GM19324 (cell line): ENCODE measurements around the gene LRRN2.

ENCODE experiments used
- ATAC-seq: cut with Tn5 transposase; IDR thresholded peaks from one replicate; pipeline ENCODE4 v1.9.1; 2021; ENCODE audit warnings: mild to moderate bottlenecking, moderate library complexity; ENCODE audit not compliant: unreplicated experiment, low FRiP score

Gene LRRN2

DNA sequence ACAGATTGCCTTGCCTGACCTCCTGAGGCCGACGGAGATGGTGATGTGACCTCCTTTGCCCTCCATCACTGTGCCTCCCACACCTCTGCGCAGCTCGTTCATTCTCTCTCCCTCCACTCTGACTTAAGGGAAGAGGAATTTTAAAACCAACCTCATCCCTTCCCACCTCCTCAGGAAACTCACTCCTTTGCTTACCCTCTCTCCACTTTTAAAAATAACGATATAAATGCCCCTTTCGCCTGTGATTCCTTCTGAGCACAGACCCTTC lies 21.2 kb downstream of the LRRN2 start:
- no peak for ATAC-seq

DNA sequence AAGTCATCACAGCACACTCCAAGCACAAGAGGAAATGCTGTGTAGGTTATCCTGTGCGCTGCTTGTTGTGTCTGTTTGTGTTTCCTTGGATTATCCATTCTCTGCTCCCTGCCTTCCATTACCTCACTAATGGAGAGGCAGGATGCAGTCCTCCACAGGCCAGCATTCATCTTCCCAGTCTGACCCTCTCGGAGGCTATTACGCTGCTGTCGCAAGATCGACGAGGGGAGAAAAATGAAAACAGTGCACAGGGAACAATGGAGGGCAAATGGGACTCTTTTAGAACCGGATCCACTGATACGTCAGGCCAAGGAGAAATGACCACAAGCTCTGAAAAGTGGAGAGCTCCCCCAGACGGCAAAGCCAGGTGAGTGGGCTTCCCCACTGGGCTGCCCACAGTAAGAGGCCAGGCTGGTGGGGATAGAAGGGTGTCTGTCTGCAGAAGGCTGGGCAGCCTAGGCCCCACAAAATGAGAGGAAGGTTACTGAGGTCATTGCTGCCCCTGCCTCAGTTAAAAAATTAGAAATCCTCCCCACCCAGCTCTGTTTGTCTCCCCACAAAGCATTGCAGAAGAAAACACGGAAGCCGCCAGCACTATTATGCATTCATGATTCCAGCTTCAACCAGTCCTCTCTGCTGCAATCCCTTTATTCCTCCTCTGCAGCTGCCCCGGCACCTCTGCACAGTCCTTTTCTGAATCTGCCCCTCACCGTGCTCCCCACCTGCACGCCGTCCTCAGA lies 21.7 kb downstream of the LRRN2 start:
- ATAC-seq, result no peak

DNA sequence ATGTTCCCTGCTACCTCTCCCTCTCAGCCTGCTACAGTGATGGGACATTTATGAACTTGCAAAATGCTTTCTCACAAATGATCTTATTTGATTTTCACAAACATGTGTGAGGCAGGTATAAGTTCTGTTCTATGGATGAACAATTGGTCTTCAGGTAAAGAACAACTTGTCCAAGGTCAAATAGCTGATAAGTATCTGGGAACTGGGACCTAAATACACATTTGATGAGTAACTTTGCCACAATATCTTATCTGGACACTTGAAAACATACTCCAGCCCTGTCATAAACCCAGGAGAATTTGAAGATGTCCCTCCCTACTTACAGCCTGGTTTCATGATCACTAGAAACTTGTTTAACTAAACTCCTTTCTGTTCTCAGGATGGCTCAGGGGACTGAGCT lies 23.0 kb downstream of the LRRN2 start:
- no peak for ATAC-seq

DNA sequence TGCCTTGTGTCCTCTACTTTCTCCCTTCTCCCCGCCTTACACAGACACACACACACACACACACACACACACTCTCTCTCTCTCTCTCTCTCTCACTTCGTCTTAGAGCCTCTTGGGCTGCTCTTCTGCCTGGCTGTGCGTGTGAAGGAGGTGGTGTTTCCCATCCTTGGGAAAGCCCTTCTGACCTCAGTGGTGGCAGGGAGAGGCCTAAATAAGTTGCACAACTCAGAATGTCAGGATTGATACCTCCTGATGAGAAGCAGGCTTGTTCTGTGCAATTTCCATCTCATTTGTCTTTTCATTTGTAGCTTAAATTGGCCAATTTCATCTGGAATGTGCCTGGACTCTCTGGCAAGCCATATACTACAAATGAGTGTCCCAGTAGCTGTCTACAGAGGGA lies 25.0 kb downstream of the LRRN2 start:
- ATAC-seq, result no peak

DNA sequence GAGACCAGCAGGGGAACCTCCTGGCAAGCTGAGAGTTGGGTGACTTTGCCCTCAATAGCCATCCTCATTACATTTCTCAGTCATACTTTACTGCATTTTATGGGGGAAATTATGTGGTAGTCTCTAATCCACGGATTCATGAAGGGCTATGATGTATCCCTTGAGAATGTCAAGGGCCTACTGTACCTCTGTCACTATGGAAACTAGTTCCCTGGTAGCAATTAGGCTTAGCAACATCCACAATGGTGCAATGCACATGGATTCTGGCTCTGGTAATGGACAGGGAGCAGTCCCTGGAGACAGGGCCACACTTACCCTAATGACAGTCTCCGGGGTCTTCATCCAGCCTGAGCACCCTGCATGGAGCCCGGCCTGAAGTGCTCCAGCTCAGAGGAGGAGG lies 26.5 kb downstream of the LRRN2 start:
- no peak for ATAC-seq

DNA sequence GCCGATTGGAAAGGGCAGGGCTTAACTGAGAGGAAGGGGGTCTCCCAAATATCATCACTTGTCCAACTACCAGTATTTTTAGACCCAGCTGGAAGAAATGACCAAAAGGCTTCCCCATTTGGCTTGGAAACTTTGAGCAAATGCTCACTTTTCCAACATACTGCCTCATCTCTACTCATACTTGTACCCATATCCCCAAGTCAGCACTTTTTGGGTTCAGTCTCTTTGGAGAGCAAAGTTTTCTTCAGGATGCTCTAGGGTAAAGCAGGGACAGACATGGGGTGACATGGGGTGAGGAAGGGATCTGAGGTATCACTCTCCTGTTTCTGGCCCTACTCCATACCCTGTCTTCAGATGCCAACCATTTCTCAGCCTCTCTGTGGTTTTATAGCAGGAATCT lies 27.2 kb downstream of the LRRN2 start:
- no peak for ATAC-seq

DNA sequence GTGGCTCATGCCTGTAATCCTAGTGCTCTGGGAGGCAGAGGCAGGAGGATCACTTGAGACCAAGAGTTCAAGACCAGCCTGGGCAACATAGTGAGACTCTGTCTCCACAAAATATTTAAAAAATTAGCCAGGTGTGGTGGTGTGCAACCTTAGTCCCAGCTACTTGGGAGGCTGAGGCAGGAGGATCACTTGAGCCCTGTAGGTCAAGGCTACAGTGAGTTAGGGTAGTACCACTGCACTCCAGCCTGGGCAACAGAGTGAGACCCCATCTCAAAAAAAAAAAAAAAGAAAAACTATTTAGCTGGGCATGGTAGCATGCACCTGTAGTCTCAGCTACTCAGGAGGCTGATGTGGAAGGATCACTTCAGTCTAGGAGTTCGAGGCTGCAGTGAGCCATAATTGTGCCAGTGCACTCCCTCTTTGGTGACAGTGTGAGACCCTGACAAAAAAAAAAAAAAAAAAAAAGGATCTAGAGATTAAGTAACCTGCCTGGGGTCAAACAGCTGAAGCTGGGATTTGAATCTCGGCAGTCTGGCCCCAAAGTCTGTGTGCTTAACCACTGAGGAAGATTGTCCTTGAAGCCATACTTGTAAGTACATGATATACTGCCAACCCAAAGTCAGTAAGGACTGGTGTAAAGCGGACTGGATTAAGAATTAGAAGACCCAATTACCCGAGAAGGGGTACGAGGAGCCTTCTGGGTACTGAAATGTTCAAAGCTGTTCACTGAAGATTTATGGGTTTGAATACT lies 31.8 kb downstream of the LRRN2 start:
- no peak for ATAC-seq

DNA sequence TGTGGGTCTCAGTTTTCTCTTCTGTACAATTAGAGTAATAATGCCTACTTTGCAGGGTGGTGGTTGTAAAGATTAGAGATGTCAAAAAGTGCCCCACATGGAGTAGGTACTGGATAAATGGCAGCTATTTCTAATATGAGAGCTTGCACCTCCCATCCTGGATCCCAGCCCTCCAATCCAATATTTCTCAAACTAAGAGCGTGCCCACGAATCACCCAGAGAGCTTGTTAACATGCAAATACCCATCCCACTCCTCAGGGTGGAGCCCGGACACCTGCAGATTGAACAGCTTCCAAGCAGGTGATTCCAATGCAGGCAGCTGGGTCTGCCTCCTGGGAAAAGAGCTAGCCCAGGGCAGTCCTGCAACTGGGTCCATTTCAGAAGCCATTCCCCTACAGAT lies 33.0 kb downstream of the LRRN2 start:
- ATAC-seq, result no peak

DNA sequence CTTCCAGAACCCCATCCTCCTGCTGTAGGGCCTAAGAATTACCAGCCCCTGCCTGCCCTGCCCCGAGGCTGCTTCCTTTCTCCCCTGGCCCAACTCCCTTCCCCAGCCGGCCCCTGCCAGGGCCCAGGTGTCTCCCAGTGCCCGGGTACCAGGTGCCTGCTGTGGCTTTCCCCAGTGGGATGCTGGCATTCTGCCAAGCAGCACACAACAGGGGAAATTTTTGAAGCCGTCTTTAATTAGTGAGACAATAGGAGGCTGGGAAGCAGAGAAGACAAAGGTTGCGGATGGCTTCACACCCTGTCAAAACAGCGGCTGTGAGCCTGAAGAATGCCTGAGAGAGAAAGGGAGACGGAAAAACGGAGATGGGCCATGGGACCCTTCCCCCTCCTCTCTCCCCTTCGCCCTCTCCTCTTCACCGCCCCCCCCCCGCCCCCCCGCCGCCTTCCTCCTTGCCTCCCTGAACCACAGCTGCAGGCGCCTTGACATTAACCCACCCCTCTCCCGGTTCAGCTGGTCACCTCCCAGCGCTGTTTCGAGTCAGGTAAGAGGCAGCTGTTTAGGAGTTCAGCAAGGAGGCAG lies 33.6 kb downstream of the LRRN2 start:
- no peak for ATAC-seq

DNA sequence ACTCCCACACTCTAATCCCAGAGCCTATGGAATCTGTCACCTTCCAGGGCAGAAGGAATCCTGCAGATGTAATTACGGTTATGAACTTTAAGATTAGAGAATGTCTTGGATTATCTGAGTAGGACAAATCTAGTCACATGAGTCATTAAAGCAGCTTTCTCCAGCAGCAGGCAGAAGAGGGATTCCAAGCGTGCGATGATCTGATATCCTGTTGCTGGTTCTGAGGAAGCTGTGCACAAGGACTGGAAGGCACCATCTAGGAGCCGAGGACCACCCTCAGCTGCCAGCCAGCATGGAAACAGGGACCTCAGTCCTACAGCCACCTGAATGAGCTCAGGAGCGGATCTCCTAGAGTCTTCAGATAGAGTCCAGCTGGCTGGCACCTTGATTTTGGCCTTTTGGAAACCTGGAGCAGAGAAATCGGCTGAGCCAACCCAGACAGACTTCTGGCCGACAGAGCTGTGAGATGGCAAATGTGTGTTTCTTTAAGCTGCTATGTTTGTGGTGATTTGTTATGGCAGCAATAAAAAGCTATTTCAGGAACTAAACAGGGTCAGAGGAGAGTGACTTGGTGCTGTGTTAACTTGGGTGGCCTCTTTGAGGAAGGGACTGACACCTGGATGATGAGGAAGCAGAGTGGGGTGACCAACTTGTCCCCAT lies 34.5 kb downstream of the LRRN2 start:
- ATAC-seq, result no peak

DNA sequence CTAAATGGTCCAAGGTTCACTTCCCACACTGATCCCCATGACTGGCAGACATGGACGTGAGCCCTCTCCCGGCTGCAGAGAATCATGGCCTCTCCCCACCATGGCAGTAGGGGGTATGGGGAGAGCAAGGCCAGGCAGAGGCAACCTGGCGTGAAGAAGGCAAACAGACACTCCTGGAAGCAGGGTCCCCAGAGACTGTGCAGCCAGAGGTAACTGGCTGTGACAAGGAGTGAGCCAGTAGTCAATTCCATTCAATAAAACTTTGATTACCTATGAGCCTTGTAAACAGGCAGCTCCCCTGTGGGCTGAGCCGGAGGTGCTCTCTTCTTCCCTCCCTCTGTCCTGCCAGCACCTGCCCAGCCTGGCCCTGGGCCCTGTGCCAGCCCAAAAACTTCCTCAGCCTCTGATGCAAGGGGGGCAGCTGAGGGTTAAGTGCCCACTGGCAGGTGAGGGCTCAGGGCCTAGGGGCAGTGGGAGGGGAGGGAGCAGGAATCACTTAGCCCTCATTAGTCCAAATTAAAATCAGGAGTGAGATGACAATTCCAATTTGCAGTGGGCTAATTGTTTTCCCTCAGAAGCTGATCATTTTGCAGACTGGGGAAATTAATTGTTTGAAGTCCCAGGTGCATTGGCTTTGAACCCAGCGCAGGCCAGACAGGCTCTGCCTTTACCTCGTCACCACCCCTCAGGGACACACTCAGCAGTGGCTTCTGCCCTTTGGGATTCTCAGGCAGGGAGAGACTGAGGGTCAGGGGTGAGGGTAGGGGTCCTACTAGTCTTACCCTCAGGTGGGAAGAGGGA lies 35.6 kb downstream of the LRRN2 start:
- ATAC-seq, result no peak

DNA sequence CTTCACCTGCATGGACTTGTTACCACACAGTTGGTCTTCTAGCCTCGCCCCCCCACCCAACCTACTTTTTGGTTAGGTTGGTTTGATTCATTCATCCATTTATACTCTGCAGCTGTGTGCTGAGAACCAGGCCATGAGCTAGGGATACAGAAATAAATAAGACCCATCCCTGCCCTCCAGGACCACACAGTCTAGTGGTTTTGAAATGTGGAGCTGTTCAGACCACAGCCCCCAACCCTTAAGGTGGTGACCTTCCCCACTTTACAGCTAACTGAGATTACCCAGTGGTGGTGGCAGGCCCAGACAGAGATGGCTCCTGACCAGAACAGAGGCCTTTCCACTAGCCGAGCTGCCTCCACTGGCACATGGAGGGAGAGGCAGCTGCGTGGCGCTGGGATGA lies 37.0 kb downstream of the LRRN2 start:
- no peak for ATAC-seq

DNA sequence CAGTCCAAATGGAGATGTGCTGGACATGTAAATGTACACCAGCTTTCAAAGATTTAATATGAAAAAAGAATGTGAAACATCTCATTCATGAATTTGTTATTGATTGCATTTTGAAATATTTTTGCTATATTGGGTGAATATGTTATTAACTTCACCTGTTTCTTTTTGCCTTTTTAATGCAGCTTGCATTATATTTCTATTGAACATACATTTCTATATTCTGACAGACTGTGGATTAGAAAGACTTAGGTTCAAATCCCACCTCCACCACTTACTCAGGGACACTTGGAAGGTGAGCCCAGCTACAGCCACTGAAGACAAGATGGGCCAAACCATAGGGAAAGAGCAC lies 37.8 kb downstream of the LRRN2 start:
- no peak for ATAC-seq

DNA sequence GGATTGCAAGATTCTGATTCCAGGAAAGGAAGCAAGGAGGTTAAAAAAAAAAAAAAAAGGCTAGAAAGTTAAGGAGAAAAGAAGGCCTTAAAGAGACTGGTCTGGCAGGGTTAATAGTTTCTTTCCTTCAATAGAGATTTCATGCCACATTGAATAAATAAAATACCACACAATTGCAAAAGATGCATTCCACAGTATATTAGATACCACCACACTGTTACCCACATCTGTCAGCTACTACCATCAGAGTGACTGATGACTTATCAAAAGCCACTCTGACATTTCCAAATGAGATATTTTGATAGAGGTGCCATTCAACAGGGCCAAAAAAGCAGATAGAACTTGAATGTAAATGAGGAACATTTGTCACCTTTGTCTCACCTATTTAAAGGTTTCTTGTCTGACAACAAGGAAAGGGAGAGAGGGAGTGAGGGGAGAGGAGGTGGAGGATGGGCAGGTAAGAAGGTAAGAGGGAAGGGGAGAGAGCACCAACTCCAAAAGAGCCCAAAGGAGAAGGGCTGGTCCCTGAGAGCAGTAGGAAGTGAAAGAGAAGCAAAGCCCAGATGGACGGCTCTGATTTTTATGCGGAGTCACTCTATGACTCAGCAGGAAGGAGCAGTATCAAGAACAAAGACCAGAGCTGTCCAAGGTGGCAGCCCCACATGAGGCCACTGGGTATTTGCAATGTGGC lies 38.3 kb downstream of the LRRN2 start:
- no peak for ATAC-seq

DNA sequence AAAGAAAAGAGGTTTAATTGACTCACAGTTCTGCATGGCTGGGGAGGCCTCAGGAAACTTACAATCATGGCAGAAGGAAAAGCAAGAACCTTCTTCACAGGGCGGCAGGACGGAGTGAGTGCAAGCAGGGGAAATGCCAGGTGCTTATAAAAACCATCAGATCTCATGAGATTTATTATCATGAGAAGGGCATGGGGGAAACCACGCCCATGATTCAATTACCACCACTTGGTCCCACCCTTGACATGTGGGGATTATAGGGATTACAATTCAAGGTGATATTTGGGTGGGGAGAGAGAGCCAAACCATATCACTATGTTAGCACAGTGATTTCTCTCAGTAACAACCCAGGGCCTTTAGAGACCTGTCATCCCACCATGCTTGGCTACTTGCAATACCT lies 39.9 kb downstream of the LRRN2 start:
- no peak for ATAC-seq

DNA sequence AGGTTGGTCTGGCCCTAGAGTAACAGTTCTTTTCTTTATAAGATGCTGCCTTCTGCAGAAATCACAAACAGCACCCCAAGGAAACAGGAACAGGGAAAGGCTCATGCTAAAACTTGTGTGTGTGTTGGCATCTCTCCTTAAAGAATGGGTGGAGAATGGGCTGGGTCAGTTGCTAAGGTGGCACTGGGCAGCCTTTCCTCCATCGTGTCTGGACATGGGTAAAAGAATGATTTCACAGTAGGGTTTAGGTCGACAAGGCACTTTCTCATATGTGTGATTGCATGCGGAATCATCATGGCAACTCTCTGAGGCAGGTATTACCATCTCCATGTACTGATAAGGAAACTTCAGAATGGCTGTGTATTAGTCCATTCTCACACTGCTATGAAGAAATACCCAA lies 40.3 kb downstream of the LRRN2 start:
- ATAC-seq, result no peak

DNA sequence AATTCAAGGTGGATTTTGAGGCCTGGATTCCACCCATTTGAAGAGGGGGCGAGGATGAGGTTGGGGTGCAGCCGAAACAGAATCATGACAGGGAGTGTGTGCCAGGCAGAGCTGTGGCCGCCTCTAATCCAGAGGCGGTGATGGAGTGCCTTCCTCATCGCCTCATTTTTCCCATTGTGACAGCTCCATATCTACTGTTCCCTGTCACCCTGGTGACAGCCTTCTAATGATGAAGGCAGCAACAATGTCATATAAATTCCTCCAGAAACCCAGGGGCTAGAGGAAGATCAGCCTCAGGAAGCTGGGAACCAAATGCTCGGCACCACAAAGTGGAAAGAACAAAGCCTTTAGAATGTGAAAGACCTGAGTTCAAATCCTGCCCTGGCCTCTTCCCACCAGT lies 42.0 kb downstream of the LRRN2 start:
- ATAC-seq, result no peak

DNA sequence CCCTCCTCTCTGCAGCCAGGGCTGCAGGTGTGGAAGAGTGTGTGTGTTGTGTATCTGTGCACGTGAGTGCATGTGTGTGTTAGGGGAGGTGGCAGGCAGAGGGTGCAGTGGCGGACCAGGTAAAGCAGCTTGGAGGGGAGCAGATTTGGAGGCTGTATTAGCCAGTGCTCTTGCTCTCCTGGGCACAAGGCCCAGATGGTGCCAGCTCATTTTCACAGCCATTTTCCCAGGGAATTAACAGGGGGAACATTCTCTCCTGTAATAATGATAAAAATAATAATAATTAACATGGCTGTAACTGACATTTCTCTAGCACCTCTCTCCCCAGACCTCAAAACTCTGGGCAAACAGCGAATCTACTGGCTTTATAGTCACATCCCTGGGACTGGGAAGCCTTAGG lies 43.6 kb downstream of the LRRN2 start:
- ATAC-seq, result no peak

DNA sequence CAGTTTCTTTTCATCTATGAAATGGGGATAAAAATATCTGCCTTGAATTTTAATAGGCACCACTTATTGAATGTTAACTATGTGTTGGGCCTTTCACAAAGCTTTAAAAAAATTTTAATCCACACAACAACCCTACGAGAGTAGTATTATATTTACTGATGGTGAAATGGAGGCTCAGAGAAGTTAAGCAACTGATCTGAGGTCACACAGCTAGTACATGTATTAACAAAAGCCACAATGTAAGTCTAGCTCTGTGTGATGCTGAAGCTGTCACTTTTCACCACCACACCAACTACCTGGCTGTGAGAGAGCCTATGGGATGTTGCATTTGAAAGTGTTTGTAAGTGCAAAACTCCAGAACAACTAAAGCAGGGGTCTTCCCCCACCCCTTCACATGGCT lies 44.1 kb downstream of the LRRN2 start:
- no peak for ATAC-seq

DNA sequence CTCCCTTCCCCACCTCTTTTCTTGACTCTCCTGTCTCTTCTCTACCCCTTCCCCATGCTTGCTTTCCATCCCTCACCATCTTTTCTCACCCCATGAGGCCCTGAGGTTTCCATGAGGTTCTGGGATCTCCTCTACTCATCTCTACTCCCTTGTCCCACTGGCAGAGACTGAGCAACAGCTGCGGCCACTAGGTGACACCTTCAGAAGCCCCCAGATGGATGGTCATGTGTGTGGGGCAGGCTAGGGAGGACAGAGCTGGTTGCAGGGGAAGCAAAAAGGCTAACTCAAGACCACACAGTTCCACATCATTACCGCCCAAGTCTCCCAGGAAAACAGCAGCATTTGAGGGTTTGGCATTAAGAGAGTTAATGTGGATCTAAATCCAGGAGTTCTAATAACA lies 45.0 kb downstream of the LRRN2 start:
- no peak for ATAC-seq
